NCI-H748 (cell line): ENCODE measurements around the gene AURKB.

Experiments
- DNase-seq: peaks from one replicate; lab custom pipeline; 2025; ENCODE audit not compliant: unreplicated experiment; lab: John Stamatoyannopoulos, UW

AURKB gene

DNA sequence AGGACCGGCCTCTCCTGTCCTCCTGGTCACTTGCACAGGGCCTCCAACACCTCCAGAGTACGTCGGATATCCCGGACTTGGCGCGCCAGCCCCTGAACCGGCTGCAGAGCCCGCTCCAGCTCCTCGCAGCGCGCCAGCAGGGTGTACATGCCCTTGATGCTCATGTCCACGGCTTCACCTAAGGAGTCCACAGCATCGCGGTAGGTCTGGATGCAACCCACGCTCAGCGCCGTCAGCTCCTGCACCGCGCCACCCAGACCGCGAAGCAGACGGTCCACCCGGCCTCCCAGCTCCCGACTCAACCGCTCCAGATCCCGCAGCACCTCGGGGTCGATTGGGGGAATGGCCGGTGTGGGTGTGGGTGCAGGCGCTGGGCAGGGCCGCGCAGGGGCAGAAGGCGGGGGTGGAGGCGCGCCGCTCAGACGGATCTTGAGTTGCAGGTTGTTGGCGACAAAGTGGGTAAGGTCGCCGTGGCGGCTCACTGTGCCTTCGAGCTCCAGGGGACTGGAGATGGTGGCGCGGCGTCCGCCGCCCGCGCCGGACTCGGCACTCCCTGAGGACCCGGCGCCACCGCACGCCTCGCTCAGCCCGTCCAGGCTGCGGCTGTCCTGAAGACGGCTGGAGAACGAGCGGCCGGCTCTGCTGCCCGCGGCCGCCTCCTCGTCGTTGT lies 21.2 kb downstream of the AURKB start:
- DNase-seq = peak; percentile 58

DNA sequence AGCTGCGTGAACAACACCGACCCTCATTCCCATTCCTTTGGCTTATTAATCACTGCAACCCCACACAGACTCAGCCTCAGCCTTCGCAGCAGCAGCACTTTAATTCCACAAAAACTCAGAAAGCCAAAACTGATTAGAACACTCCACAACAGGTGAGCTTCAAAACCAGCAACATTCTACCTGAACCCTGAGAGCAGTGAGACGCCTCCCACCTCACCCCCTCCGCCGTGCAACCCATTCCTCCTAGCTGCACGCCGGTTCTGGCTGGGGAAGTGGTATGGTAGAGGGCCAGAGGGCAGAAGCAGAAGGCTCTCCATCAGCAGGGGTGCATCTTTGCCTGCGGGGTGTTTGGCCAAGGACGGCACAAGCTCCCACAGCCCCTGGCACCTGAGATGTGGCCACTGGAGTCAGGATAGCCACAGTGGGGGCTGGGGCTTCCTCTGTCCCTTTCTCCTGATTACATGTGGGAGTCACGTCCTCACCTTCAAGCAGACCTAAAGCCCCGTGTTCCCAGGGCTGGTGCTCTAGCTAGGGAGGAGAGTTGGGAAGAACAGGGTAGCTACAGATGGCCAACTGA lies 22.0 kb downstream of the AURKB start:
- peak; percentile 53 for DNase-seq

DNA sequence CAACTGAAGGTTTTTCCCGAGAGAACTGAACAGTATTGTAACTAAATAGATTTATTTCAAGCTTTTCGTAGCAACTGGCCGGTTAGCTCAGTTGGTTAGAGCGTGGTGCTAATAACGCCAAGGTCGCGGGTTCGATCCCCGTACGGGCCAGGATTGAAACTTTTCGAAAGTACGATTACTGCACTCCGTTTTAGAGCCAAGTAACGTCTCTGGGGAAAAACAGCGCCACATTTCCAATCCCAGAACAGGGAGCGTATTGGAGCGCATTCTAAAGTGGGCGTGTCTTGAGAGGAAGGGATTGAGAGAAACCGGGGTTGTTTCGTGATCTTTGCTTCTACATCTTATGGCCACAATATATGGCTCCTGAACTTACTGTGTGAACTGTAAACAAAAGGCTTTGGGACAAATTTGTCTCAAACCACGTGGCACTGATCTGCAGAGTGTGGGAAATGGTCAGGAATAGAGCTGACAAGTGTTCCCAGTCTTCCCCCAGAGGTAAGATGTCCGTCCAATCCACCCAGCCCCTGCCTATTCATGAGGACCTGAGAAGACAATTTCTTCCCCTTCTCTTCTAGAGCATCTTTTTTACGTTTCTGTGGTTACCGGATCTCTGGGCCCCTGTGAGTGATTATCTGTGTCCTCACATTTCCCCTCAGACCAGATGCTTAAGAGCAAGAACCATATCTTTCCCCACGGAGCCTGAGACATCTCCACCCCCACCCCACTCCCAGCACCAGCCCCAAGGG lies 22.7 kb downstream of the AURKB start:
- peak; percentile 99 for DNase-seq

DNA sequence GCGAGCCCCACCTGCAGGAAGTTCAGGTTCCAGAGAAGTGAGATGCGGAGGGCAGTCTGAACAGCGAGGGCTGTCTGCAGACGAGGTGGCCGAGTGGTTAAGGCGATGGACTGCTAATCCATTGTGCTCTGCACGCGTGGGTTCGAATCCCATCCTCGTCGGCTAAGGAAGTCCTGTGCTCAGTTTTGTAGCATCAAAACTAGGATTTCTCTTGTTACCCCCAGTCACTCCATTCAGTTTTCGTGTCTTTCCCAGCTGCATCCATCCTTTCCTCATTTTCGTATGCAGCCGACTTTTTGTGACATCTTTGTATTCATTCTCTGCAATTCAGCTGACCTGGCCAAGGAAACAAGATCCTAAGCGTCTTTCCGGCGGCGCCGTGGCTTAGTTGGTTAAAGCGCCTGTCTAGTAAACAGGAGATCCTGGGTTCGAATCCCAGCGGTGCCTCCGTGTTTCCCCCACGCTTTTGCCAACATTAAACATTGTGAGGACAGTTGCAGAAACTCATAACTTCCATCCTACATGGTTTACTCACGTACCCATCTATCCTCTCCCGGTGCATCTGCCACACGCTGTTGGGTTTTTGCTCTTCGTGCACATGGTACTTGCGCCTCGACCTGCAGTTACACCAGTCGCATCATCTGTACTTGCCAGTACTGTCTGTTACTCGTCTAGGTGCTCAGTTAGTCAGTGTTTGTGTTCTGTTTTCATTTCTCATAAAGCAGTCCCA lies 23.4 kb downstream of the AURKB start:
- DNase-seq = peak; percentile 98

DNA sequence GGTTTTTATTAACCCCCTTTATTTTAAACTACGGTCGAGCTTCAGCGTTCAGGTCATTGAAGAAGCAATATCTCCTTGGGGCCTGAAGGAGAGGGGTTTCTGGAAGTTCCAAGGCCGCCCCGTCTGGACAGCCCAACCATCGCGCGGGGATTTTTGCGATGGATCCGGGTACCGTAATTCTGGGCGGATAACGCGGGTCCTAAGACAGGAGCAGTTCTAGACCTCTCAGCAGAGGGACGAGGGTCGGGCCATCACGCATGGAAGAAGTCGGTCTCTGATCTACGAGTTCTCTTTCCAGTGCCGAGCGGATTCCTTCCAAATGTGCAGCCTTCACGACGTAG lies 24.0 kb downstream of the AURKB start:
- DNase-seq = no peak

DNA sequence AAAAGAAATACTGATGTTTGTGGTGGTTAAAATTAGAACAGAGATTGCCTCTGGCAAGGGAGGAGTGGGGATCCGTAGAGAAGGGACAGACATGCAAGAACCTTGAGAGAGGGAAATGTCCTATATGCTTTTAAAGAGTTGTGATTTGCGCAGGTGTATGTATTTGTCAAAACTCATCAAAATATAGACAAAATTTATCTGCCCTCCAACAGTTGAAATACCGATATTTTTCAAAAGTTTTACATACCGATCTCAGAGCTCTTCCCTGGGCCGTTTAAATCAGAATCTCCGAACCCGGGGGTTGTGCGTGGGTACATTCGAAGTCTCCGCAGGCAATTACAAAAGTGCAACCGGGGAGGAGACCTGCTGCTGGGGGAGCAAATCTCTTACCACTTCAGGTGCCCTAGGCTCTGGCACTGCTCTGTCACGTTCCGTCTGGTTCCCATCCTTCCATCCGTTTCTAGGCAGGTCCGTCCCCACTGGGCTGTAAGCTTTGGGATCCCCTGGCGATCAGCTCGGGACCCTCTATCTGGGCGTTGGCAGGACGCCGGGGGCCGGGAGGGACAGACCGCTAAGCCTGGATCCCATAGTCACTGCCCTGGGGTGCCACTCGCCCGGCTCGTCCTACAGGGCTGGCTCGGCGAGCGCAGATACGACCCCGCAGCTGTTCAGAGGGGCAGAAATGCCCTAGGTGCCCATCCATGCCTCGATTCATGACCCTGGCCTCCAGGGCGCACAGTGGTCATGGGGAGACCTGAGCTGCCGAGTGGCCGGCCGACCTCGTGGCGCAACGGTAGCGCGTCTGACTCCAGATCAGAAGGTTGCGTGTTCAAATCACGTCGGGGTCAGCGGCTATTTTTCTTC lies 24.6 kb downstream of the AURKB start:
- peak; percentile 94 for DNase-seq

DNA sequence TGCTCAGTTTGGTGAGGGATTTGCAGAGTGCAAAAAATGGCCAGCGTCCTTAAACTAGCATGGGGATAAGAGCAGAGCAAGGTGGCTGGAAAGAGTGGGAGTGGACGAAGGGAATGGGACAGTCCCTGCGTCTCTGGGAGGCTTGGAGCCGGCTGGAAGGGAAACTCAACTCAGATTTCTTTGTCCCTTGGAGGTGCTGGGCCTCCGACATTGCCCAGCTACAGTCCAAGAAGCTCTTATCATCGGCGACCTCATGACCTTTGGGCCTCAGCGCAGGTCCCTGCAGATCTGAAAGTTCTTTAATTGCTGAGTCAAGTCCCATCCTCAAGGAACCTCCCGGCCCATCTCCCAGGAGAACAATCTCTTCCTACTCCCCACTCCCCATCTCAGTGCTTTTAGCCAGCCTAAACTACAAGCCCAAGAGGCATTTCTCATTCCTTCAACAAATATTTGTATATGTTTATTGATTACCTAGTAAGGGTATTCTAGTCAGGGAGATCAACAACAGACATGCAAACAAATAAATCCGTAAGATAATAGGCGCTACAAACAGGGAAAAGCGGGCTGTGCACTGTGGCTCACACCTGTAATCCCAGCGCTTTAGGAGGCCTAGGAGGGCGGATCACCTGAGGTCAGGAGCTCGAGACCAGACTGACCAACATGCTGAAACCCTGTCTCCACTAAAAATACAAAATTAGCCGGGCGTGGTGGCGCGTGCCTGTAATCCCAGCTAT lies 33.2 kb downstream of the AURKB start:
- DNase-seq = no peak

DNA sequence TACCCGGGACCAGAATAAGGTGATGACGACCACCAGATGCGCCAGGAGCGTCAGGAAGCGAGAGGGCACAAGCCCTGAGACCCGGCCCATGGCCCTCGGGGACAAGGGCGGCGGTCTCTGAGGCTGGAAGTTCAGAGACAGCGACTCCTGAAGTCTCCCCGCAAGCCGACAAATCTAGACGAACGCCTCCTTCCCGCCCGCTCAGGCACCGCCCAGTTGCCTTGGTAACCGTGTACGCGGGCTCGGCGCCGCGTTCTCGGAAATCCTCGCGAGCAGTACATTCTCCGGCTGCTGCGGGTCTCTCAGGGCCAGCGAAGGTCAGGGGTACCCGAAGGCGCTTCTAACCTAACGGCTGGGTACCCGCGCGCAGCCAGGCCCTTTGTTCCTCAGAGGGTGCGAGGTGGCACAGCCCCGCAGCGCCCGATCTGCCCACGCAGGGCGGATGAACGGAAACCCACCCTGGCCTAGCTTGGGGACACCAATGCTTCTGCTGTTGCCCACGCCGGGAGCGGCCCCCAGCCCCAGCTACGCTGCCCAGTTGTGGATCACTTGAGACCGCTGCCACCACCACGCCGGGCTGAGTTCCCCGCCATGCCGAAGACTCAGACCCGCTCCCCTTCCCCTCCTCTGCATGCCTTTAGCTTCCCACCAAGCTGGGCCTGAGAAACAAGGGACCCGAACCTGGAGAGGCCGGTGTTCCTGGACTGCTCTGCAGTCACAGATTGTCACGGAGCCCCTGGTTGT lies 34.0 kb downstream of the AURKB start, which contains the start of gene TMEM107:
TMEM107 (minus strand) TSS at position 184 of the 744 bp plus-strand sequence; CDS start at position 90, 94 bp downstream.
- DNase-seq = peak; percentile 98

DNA sequence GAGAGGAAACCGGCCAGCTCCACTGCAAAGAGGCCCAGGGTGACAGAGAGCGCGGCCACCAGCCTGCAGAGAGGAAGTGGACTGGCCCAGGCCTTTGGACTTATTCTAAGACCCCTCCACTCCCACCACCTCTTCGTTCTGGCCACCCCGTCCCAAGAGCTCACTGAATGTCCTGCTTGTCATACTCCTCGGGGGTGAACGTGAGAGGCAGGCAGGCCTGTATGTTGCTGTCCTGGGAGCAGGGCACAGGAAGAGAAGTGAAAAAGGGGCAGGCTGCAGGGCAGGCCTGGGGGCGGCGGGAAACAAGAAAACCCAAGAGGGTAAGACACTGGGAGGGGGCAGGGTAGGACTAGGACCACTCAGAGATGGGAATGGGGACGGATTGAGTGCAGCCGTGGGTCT lies 34.6 kb downstream of the AURKB start:
- DNase-seq = peak; percentile 63

DNA sequence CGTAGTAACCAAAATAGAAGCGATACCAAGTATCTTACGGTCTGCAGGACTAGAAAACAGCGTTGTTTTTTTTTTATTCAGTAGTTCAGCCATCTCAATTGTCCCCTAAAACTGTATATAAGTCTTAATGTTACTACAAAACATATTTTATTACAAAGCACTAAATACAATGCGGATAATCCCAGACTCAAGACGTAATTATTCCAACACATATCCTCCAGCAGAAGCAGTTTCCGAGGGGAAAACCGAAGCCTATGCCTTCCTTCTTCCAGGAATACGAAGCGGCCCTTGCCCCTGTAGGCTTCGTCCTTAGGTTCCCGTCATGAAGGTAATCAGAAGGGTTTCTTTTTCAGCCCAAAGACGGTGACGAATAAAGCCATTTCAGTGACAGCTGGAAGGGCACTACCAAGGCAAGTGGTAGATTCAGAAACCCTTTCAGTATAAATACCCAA lies 36.5 kb downstream of the AURKB start:
- peak; percentile 82 for DNase-seq

DNA sequence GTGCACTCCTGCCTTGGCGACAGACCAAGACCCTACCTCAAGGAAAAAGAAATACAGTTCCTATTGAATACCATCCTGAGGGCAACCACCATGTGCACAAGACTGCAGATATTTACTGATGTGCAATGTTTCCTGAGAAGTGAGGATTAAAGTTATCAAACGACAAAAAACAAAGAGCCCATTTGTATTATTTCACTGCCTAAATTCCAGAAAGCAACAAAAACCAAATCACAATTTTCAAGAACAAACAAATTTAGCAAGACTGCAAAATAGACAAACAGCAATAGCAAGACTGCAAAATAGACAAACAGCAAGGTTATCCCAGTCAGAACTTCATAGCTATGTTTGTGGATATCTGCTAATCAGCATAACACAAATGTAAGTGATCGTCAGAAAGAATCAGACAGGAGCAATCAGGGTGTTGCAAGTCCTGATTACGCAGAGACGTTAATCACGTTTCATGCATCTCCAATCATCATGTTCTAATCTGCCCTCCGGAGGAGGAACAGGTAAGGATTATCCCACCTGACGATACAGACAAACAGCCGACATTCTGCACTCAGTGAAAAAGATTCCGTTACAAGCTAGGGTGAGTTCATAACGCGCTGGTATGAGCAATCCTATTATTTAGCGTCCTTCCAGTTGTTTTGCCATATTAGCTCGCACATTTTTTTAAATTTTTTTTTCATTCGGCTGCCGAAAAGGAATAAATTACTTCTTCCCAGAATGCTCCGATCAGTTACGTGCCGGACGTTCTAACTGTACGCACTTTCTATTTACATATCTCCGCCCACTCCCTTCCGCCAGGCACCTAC lies 37.1 kb downstream of the AURKB start:
- peak; percentile 100 for DNase-seq

DNA sequence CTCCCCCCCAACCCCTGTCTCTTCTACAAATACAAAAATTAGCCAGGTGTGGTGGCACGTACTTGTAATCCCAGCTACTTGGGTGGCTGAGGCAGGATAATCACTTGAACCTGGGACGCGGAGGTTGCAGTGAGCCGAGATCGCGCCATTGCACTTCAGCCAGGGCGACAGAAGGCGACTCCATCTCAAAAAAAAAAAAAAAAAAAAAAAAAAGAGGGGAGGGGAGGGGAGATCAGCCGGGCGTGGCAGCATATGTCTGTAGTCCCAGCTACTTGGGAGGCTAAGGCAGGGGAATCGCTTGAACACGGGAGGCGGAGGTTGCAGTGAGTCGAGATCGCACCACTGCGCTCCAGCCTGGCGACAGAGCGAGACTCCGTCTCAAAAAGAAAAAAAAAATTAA lies 40.2 kb downstream of the AURKB start:
- DNase-seq = peak; percentile 27

DNA sequence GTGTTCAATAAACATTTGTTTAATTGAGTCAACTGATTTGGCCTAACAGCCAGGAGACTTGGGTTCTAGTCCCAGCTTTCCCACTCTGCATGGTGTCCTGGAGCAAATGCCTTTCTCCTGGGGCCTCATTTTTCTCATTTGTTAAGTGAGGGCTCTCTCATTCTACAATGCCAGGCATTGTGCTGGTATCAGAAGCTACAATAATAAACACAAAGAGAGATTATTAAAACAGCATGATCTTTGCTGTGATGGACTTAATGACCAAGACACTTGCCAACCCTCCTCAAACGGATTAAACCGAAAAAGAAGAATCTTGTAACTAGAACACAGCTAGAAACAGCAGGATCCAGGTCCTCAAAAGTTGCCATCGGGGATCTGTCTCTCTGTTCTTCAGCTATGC lies 42.8 kb downstream of the AURKB start:
- DNase-seq = no peak

DNA sequence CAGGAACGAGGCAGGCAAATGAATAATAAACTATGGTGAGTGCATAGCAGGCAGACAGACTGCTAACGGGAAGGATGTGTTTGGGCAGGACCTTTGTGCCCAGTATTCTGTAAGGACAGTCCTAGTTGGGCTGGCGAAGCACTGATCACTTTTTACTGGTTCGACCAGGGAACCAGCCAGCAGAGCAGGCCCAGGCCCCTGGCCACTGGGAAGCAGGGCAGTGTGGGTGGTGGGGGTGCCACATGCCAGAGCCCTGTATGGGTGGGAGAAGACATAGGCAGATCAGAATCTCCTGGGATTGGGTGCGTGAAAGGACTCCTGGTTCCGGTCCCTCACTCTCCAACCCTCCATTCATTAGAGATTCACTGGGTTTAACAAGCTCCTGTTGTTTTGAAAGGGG lies 43.6 kb downstream of the AURKB start:
- DNase-seq = no peak

DNA sequence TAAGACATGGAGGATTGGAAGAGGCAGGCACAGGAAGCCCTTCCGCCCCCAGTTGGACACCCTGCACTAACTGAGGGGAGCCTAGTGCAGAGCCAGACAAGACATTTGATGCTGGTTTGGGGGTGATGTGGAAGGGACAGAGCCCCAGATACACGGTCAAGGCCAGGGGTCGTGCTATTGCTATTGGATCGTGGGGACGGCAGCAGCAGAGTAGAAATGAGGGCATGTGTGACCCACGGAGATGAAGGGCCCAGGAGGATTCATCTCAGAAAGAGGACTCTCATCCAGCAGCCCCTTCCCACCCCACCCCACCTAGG lies 45.6 kb downstream of the AURKB start:
- no peak for DNase-seq

DNA sequence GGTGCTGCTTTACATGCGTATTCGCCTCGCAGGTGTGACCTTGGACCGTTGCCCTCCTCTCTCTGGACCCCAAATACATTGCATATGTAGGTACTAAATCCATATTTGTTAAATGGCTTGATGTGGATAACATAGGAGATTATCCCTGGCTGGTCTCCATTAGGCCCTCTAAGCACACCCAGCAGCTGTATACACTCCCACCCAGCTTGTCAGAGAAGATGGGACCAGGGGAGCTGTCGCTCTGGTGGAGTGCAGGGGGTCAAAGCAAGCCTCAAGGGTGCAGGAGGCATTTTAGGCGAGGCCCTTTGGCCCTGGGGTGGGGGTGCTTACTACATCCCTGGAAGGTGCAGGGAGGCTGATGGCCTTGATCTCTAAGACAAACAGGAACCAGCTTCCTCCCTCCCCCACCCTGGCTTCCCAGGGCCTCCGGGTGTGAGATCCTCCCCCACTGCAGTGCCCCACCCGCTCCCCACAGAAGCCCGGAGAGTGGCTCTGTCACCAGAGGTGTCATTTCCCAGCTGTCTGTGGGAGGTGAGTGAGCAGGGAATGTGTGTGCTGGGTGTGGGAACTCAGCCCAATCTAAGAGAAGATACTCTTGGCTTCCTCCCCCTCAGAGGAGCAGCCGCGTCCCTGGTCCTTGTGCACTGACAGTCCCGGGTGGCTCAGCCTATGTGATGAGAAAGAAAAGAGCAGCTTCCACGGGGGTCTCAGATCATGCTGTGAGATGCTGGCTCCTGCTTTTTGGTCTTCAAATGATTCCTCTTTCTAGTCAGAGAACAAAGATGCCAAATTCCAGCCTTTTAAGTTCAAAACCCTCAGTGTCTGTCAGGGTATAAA lies 46.2 kb downstream of the AURKB start:
- DNase-seq = peak; percentile 59
